ENCODE measurements around the gene LRRC34. TPM values are rescaled to one million over a fixed set of nuclear protein-coding genes. Genes with fewer than 3 reads are reported as not detected.

Gene LRRC34
- total RNA-seq, 1 donor from 2014 or later: 1.6 TPM

DNA sequence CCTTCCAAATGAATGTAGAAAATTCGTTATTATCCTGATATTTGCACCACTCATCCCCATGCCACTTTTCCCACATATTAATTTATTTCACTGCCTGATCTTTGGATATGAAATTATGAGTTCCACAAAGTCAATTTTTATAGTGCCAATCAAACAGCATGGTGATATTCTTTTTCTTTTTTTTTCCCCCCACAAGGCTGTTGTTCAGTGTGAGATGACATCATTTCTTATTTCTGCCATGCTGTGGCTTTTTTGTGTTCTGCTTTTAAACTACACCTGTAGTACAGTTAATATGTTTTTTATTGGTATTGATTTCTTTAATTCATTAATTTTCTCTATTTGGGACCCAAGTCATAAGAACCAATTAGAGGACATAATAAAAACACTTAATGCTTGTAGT is 24.9 kb downstream of the LRRC34 start:
- no peak overlapping the region for H3K4me3 ChIP-seq
- TF ChIP-seq, protein P1, sequence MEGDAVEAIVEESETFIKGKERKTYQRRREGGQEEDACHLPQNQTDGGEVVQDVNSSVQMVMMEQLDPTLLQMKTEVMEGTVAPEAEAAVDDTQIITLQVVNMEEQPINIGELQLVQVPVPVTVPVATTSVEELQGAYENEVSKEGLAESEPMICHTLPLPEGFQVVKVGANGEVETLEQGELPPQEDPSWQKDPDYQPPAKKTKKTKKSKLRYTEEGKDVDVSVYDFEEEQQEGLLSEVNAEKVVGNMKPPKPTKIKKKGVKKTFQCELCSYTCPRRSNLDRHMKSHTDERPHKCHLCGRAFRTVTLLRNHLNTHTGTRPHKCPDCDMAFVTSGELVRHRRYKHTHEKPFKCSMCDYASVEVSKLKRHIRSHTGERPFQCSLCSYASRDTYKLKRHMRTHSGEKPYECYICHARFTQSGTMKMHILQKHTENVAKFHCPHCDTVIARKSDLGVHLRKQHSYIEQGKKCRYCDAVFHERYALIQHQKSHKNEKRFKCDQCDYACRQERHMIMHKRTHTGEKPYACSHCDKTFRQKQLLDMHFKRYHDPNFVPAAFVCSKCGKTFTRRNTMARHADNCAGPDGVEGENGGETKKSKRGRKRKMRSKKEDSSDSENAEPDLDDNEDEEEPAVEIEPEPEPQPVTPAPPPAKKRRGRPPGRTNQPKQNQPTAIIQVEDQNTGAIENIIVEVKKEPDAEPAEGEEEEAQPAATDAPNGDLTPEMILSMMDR (IDR thresholded peaks at IDR 0.05; ENCODE audit: borderline replicate concordance): no peak
- intact Hi-C loops (cut with micrococcal nuclease): no loop called here

DNA sequence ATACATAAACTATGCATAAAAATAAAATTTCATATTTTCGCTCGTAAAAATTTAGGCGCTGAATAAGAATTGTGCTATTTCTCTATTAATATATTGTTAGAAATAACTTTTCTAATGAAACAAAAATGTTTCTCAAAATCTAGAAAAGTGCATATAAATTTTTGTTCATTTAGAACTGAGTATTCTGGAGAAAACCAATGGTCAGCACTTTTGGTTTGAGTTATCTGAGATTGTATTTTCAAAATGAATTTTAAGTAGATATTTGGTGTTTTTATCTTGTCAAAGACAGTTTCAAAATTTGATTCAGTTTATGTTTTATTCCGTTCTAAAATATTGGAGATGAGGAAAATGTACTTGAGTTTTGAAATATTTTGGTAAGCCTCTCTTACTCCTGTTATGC is 25.6 kb downstream of the LRRC34 start:
- Histone ChIP-seq H3K9me3 (replicated peaks) (no peaks in the 10 kb centered on the region), H3K4me1 (peaks cover 3% of the 10 kb centered on the region), H3K27ac (replicated peaks) (no peak overlapping the region), H3K27me3 (ENCODE audit: low read depth) (no peaks in the 10 kb centered on the region), H3K4me3 (no peak overlapping the region), H3K36me3 (peaks cover 75% of the 10 kb centered on the region)
- DNase-seq: no peak
- TF ChIP-seq, protein P1 (IDR thresholded peaks at IDR 0.05; ENCODE audit: borderline replicate concordance): no peak
- intact Hi-C loops (cut with micrococcal nuclease): no loop called here

More for the DNA sequence above, 24.9 kb downstream of the LRRC34 start:
- Histone ChIP-seq H3K27me3 (ENCODE audit: low read depth) (no peaks in the 10 kb centered on the region), H3K9me3 (replicated peaks) (no peaks in the 10 kb centered on the region), H3K4me1 (no peaks in the 10 kb centered on the region), H3K36me3 (peaks cover 73% of the 10 kb centered on the region), H3K27ac (replicated peaks) (no peak overlapping the region)
- no peak for DNase-seq

DNA sequence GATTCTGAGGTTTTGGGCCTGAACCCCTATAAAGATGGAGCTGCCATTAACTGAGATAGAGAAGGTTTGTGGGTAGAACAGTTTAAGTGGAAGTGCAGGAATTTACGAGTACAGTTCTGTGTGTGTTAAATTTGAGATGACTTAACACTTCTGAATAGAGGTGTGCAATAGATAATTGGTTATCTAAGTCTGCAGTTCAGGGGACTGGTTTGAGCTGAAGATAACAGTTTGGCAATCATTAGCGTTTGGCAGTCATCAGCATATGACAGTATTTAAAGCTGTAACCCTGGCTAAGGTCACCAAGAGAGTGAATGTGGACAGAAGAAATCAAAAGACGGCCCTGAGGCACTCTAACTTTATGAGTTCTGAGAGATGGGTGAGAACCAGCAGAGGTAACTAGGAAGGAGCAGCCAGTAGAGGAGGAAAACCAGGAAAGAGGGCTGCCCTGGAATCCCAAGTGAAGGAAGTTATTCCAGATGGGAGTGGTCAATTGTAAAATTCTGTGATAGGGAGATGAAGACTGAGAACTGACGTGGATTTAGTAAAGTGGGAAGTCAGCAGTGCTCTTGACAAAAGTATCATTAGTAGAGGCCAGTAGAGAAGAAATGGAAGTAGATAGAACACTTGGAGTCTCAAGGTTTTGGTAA is 31.4 kb downstream of the LRRC34 start:
- Histone ChIP-seq H3K27me3 (ENCODE audit: low read depth) (no peaks in the 10 kb centered on the region), H3K4me3 (no peak overlapping the region), H3K9me3 (replicated peaks) (no peaks in the 10 kb centered on the region), H3K36me3 (peaks cover 94% of the 10 kb centered on the region), H3K4me1 (peaks cover 30% of the 10 kb centered on the region), H3K27ac (replicated peaks) (no peak overlapping the region)
- TF ChIP-seq, protein P1 (IDR thresholded peaks at IDR 0.05; ENCODE audit: borderline replicate concordance): no peak
- no peak for DNase-seq
- intact Hi-C loops (cut with micrococcal nuclease): no loop called here

DNA sequence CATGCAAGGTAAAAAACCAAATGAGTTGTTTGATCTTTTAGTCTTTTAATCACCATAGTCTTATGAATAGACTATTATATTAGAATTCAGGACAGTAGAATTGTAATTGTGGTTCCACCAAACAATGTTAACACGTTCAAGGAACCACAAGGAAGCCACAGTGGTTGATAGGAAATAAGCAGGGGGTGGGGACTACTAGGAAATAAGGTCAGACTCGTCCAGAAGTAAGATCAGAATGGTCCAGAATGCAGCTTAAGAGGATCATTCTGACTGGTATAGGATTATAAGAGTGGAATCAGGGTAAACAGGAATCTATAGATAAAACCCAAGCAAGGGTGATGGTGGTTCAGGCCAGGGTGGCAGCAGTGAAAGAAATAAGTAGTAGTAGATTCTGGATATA is 32.0 kb downstream of the LRRC34 start:
- H3K4me3 ChIP-seq: no peak overlapping the region
- H3K36me3 ChIP-seq: peaks cover 94% of the 10 kb centered on the region
- DNase-seq: no peak
- no peak overlapping the region for H3K27ac ChIP-seq (replicated peaks)
- intact Hi-C loops (cut with micrococcal nuclease): no loop called here
- no peaks in the 10 kb centered on the region for H3K9me3 ChIP-seq (replicated peaks)
- peaks cover 36% of the 10 kb centered on the region for H3K4me1 ChIP-seq
- no peaks in the 10 kb centered on the region for H3K27me3 ChIP-seq (ENCODE audit: low read depth)
- TF ChIP-seq, protein P1 (IDR thresholded peaks at IDR 0.05; ENCODE audit: borderline replicate concordance): no peak

DNA sequence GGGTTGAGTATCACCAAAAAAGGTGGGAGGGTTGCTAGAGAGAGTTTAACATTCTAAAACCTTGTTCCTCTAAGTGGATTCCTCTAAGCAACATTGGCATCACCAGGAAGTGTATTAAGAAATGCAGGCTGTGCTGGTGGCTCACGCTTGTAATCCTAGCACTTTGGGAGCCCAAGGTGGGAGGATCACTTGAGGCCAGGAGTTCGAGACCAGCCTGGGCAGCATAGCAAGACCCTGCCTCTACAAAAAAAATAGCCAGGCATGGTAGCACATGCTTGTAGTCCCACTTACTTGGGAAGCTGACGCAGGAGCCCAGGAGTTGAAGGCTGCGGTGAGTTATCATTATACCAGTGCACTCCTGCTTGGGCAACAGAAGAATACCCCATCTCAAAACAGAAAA is 34.9 kb downstream of the LRRC34 start:
- H3K27ac ChIP-seq (replicated peaks): no peak overlapping the region
- TF ChIP-seq, protein P1 (IDR thresholded peaks at IDR 0.05; ENCODE audit: borderline replicate concordance): no peak
- peaks cover 87% of the 10 kb centered on the region for H3K36me3 ChIP-seq
- H3K9me3 ChIP-seq (replicated peaks): no peaks in the 10 kb centered on the region
- no peak for DNase-seq
- intact Hi-C loops (cut with micrococcal nuclease): no loop called here
- H3K27me3 ChIP-seq (ENCODE audit: low read depth): no peaks in the 10 kb centered on the region
- no peak overlapping the region for H3K4me3 ChIP-seq
- H3K4me1 ChIP-seq: peaks cover 65% of the 10 kb centered on the region
